Stomach (tissue), 4 donors: ENCODE measurements around the gene THOC6.

ENCODE experiments used
- CTCF ChIP-seq, 7 experiments: fragments of 450-650 bp in 4 of 7; fragments of 200-600 bp in 3 of 7; sonication (generic) in 3 of 7; IDR thresholded peaks; one replicate each; pipeline ENCODE4 v1.5.1; 2016 to 2019; ENCODE audit warnings: antibody characterized with exemption in 7 of 7, control low read depth in 2 of 7, mild to moderate bottlenecking in 1 of 7
- EP300 ChIP-seq: sonication (generic); formaldehyde crosslinking; IDR thresholded peaks from one replicate; pipeline ENCODE4 v1.6.1; 2017; ENCODE audit warnings: antibody characterized with exemption
- POLR2A ChIP-seq, 4 donors: fragments of 450-650 bp; IDR thresholded peaks; one replicate each; pipeline ENCODE4 v1.6.1; 2016; ENCODE audit warnings: antibody characterized with exemption in 4 of 4, control low read depth in 2 of 4, mild to moderate bottlenecking in 1 of 4, moderate library complexity in 1 of 4

GRCh38 chr16:3045758-3046640, 22.2 kb downstream of the THOC6 start, which contains the start of gene MMP25:
- no peak for TF ChIP-seq CTCF (IDR thresholded peaks at IDR 0.05)
- TF ChIP-seq POLR2A (IDR thresholded peaks at IDR 0.05) = no peak
- TF ChIP-seq EP300 = no peak
